NK-92 (cell line): ENCODE measurements around the gene SBNO2.

Experiments
- DNase-seq: peaks from one replicate; lab custom pipeline; 2025; ENCODE audit not compliant: unreplicated experiment; lab: John Stamatoyannopoulos, UW

The SBNO2 gene

DNA sequence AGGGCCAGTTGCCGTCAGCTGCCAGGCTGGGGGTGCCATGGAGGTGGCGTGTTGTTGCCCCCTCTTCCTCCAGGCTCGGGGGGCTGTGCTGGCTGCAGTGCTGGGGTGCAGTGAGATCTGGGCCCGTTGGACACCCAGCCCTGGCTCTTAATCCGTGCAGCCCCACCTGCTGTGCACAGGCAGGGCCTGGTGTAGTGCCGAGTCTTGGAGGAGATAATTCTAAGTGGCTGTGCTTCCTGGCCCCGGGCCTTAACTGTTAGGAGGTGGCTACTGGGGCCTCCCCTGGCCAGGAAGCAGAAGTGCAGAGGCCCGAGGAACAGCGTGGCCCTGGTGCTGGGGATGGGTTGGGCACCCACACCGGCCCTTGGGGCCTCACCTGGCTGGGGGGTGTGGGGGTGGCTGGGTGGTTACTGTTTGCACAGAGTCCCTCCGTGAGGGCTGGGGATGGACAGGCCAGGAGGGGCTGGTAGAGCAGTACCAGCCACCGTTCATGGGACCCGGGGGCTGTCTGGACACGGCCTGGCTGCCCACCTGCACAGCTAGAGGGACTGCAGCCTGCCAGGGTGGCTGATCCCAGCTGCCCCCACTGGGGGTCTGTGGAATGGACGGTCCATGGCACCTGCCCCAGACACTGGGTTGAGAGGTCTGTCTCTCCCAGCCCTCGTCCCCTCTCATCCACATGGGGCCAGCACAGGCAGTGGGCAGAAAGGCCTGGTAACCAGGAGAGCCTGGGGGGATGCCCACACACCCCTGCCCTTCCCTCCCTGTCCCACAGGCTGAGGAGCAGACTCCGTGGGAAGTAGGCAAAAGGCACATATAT lies 67.0 kb downstream of the SBNO2 start:
- no peak for DNase-seq

DNA sequence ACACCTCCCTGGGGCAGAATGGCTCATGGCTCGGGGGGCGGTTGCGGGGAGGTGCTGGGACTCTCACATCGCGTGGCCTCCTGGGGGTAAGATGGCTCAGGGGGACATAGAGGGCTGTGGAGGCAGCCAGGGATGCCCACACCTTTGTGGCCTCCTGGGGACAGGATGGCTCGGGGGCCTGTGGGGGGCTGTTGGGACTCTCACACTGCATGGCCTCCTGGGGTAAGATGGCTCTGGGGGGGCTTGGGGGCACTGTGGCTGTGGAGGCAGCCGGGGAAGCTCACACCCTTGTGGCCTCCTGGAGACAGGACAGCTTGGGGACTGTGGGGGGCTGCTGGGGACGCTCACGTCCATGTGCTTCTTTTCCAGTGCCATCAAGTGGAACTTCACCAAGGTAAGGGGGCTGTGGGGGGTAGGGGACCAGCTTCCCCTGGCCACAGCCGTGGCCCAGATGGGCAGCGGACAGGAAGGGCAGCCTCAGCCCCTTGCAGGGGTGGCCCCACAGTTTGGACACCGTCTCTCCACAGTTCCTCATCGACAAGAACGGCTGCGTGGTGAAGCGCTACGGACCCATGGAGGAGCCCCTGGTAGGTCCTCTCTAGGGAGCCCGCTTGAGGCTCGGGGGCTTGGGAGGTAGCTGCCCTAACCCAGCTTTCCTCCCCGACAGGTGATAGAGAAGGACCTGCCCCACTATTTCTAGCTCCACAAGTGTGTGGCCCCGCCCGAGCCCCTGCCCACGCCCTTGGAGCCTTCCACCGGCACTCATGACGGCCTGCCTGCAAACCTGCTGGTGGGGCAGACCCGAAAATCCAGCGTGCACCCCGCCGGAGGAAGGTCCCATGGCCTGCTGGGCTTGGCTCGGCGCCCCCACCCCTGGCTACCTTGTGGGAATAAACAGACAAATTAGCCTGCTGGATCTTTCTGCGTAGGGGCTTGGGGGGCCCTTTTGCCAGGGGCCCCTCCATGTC lies 67.9 kb downstream of the SBNO2 start:
- DNase-seq, result no peak

DNA sequence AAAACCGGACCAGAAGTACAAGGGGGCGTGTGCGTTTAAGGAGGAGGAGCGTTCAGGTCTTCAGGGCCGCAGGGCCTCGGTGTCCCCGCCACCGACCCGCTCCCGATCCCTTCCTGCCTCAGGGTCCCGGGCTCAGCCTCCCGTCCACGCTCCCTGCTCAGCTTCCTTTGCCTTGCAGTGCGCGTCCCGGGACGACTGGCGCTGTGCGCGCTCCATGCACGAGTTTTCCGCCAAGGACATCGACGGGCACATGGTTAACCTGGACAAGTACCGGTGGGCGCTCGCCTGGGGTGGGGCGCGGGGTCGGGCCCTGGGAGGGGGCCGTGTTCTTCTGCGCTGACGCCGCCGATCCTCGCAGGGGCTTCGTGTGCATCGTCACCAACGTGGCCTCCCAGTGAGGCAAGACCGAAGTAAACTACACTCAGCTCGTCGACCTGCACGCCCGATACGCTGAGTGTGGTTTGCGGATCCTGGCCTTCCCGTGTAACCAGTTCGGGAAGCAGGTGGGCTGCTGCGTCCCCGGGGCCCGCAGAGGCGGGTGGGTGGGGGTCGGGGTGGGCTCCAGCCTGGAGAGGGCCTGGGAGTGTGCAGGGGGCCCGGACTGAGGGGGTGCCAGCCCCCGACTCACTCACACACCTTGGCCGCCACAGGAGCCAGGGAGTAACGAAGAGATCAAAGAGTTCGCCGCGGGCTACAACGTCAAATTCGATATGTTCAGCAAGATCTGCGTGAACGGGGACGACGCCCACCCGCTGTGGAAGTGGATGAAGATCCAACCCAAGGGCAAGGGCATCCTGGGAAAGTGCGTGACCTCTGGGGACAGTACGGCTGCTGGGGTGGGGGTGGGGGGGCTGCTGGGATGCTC lies 68.8 kb downstream of the SBNO2 start:
- no peak for DNase-seq

DNA sequence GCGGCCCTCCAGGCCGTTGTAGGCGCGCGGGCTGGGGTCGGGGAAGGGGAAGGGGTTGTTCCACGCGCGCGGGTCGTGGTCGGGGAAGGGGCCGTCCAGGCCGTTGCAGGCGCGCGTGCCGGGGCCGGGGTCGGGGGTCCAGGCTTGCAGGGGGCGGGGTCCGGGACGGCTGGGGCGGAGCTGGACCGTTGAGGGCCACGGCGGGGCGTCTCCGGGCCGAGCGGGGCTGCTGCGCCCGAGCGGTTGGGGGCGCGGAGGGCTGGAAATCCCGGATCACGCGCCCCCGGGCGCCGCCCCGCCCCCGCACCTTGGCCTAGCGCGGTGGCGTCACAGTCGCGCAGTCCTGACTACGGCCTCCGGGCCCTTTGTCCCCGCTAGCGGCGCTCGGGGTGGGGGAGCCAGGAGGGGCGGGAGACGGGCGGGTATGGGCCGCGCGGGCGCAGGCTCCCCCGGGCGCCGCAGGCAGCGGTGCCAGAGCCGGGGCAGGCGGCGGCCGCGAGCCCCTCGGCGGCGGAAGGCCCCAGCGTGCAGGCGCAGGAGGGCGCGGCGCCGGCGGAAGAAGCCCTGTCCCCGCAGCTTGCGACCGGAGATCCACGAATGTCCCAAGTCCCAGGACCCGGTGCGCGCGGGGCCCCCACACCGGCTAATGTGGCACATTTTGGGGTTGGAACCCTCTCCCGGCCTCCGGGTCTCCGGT lies 69.6 kb downstream of the SBNO2 start:
- DNase-seq, result no peak

DNA sequence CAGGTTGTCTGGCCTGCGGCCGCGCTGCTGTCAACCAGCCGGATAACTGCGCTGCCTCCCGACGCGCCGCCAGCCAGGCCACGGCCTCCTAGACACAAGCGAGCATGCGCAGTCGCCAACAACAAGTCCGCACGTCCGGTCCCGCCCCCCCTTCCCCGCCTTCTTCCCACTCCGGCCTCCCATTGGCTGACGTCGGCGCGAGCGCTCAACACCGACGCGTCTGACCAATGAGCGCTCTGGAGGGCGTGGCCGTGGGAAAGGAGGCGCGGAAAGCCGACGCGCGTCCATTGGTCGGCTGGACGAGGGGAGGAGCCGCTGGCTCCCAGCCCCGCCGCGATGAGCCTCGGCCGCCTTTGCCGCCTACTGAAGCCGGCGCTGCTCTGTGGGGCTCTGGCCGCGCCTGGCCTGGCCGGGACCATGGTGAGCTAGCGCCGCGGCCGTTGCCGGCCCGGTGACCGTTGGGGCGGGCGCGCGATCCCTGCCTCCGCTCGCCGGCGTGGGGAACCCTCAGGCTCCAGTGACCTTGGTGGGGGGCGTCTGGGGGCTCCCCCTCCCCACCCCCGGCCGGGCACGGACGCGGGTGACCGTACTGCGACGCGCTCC lies 70.3 kb downstream of the SBNO2 start, which contains the start of gene GPX4:
TSS of gene GPX4 (plus strand) at position 287 of the 603 bp plus-strand sequence. CDS start at position 337, 50 bp downstream.
- peak; percentile 94 for DNase-seq

DNA sequence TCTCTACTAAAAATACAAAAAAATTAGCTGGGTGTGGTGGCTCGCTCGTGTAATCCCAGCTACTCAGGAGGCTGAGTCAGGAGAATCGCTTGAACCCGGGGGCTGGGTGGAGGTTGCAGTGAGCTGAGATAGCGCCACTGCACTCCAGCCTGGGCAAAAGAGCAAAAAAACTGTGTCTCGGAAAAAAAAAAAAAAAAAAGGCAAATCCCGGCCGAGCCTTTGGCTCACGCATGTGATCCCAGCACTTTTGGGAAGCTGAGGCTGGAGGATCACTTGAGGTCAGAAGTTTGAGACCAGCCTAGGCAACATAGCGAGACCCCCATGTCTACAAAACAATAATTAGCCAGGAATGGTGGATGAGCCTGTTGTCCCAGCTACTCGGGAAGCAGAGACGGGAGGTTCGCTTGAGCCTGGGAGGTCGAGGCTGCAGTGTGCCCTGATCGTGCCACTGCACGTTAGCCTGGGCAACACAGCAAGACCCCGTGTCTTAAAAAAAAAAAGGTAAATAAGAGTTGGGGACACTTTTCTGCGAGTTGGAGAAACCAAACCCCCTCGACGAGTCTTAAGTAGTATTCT lies 70.8 kb downstream of the SBNO2 start:
- no peak for DNase-seq

GRCh38 chr19:1102407-1103131 lies 71.5 kb downstream of the SBNO2 start:
- no peak for DNase-seq

DNA sequence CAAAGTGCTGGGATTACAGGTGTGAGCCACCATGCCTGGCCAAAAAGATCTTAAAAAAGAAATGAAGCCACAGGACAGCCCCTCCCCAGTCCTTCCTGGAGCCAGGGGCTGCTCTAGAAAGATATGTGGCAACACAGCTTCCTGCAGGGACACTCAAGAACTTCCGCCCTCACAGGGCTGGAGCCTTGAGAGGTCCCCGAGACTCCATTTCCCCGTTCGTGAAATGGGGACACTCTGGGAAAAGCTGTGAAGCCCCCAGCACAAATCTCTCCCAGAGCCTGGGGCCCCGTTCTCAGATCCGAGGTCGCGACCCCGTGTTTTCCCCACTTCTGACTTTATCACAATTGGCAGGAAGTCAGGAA lies 72.8 kb downstream of the SBNO2 start:
- DNase-seq, result no peak

DNA sequence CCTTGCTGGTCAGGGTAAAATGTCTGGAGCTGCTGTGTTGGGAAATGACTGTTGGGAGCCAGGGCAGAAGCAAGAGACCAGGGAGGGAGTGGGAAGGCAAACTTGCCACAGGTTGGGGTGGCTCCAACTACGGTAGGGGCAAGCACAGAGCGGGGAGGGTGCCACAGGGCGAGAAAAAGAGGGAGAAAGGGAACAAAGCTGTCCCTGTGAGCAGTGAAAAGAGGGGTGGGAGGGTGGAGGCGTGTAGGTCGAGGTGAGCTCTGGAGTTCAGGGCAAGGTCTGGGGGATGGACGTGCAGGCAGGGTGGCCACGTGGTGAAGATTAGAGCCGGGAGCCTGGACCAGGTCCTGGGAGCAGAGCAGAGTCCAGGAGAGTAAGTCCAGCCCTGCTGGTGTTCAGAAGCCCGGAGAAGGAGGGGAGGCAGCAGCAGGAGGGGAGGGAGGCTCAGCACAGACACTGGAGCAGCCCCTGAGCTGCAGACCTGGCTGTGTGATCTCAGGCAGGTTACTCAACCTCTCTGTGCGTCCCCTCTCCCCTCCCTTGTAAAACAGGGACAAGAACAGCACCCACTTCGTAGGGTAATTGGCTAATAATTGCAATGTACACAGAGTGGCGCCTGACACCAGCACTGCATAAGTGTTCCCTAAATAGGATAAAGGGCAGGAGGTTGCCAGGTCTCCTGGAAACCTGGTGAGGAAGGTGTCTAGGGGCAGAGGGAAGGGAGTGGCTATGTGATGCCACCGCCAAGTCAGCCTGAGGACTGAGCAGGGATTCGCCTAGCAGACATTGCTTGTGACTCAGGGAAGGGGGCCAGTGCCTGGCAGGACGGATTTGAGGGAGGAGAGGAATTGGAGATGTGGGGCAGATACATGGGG lies 75.7 kb downstream of the SBNO2 start:
- DNase-seq, result no peak

GRCh38 chr19:1097810-1098176 lies 76.3 kb downstream of the SBNO2 start:
- no peak for DNase-seq

DNA sequence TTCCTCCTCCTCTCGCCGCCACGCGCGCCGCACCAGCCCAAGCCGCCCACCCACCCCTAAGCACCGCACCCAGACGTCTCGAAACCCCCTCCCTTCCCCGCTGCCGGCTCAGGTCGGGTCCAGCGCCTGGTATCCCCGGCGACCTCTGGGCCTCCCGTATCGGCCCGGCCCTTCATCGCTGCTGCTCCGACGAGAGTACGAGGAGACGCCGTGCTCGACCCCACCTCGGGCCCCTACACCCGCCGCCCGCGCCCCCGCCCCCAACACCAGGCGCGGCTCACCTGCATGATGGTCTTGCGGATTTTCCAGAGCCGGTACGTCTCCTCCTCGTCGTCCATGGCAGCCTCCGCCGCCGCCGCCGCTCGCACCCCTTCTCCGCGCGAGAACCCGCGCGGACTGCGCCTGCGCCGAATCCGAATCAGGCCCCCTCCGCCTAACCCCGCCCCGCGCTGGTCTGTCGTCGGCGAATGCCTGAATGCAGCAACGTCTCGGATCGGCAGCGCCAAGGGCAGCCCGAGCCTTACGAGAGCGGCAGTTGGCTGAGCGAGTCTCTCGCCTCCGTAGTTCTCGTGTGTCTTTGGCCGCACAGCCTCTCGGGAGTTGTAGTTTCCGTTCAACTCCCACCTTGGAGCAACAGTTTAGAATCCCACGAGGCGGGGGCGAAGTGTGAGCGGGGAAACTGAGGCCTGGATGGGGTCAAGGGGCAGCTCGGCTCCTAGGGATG lies 78.9 kb downstream of the SBNO2 start, which contains the start of gene POLR2E:
TSS of gene POLR2E (minus strand) at position 398 of the 724 bp plus-strand sequence. CDS start at position 338, 60 bp downstream.
- peak; percentile 90 for DNase-seq

DNA sequence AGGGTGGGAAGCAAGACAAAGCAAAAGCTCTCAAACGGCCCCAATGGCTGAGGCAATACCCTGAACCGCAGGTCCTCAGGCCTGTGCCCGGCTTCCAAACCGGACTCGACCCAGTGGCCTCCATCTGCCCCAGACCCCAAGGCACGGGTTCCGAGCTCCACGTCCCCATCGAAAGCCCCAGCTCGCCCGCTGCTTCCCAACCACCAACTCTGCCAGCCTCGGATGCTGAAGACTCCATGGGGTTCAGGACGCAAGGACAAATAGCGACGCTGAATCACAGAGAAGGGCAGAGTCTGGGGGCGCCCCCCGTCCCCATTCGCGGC lies 79.5 kb downstream of the SBNO2 start:
- DNase-seq, result no peak

DNA sequence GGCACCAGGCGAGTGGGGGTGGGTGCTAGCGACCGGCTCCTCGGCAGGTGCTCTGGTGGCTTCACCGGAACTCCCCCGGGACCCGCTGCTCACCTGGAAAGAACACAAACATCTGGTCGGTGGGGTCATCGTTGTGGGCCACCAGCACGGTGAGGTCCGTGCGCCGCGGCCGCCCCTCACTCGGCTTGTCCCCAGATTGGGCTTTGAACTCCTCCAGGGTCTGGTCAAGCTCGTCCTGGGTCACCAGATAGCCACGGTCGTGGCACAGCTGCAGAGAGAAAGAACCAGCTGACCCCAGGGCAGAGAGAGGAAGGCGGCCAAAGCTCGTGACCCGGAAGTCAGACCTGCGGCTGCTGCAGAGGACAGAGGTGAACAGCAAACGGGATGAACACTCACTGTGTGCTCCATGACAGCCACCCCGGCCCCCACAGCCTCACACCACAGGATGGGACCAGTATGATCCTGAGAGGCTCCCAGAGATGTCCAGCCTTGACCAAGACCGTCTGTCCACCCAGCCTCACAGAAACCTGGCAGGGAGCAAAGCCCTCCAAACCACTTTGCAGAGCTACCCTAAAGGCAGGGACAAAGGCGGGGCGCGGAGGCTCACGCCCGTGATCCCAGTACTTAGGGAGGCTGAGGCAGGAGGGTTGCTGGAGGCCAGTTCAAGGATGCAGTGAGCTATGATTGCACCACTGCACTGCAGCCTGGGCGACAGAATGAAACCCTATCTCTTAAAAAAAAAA lies 80.1 kb downstream of the SBNO2 start:
- no peak for DNase-seq

GRCh38 chr19:1093330-1093729 lies 80.7 kb downstream of the SBNO2 start:
- no peak for DNase-seq

DNA sequence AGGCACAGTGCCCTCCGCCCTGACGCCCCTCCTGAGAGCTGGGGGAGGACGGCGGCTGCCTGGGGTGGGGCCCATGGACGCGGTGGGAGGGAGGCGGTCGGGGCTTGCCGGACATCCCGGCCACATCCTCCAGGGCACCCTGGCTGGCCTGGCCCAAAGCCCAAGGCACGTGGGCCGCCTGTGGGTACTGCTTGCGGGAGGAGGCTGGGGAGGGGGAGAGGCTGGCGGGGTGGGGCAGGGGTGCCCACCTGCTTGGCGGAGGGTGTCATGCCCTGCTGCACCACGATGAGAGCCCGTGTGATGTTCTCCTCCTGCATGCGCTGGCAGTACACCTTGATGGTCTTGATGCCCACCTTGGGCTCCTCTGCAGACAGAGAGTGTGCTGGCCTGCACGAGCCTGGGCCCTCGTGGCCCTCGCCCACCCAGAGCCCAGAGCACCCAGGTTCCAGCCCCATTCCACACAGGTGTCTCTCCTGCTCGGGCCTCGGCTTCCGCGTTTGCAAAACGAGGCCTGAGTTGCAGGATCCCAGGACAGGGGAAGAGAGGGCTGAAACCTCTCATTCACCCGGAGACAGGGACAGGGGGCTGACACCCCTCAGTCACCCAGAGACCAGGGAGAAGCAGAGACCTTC lies 82.4 kb downstream of the SBNO2 start:
- no peak for DNase-seq
